Activated naive CD8-positive, alpha-beta T cell treated with anti-CD3 and anti-CD28 coated beads, Interleukin-2, amount 50 U/mL, for 24 hours (primary cell): ENCODE measurements around the gene ANKDD1B.

Source experiments
- ATAC-seq: fragments of 150-1000 bp; cut with Tn5 transposase; one replicate; pipeline ENCODE4 v1.10.0; 2021
- DNase-seq: peaks from one replicate; pipeline ENCODE4 v3.0.0; 2021
- H3K27ac Mint-ChIP-seq: one replicate; pipeline ENCODE4 v1.8.0; 2021; ENCODE audit warnings: mild to moderate bottlenecking, mixed read lengths
- H3K27me3 Mint-ChIP-seq: one replicate; pipeline ENCODE4 v1.8.0; 2021; ENCODE audit warnings: mixed read lengths
- H3K36me3 Mint-ChIP-seq: one replicate; pipeline ENCODE4 v1.8.0; 2021; ENCODE audit warnings: low read depth, mixed read lengths
- H3K4me1 Mint-ChIP-seq: one replicate; pipeline ENCODE4 v1.8.0; 2021; ENCODE audit warnings: mixed read lengths
- H3K4me3 Mint-ChIP-seq: one replicate; pipeline ENCODE4 v1.8.0; 2021; ENCODE audit warnings: mild to moderate bottlenecking, moderate library complexity, mixed read lengths
- H3K9me3 Mint-ChIP-seq: one replicate; pipeline ENCODE4 v1.8.0; 2021; ENCODE audit warnings: mixed read lengths

Gene ANKDD1B

GRCh38 chr5:75662061-75662460 lies 50.8 kb downstream of the ANKDD1B start:
- Mint-ChIP-seq H3K27ac (no peak overlapping the region), H3K4me3 (no peak overlapping the region), H3K36me3 (no peaks in the 10 kb centered on the region), H3K9me3 (no peaks in the 10 kb centered on the region), H3K4me1 (peaks cover 3% of the 10 kb centered on the region), H3K27me3 (no peaks in the 10 kb centered on the region)
- DNase-seq: no peak
- no peak for ATAC-seq

GRCh38 chr5:75663579-75664284 lies 52.5 kb downstream of the ANKDD1B start:
- DNase-seq (no peak), ATAC-seq (no peak)
- Mint-ChIP-seq H3K36me3 (no peaks in the 10 kb centered on the region), H3K4me1 (peaks cover 12% of the 10 kb centered on the region), H3K27ac (no peak overlapping the region), H3K9me3 (no peaks in the 10 kb centered on the region), H3K4me3 (no peak overlapping the region), H3K27me3 (no peaks in the 10 kb centered on the region)

- Mint-ChIP-seq H3K27ac (no peak overlapping the region), H3K9me3 (no peaks in the 10 kb centered on the region), H3K4me1 (peaks cover 25% of the 10 kb centered on the region), H3K4me3 (no peak overlapping the region), H3K36me3 (no peaks in the 10 kb centered on the region), H3K27me3 (no peaks in the 10 kb centered on the region)
- DNase-seq: no peak
- ATAC-seq: no peak
These were observed 53.7 kb downstream of the ANKDD1B start for GRCh38 chr5:75664979-75665378.

DNA sequence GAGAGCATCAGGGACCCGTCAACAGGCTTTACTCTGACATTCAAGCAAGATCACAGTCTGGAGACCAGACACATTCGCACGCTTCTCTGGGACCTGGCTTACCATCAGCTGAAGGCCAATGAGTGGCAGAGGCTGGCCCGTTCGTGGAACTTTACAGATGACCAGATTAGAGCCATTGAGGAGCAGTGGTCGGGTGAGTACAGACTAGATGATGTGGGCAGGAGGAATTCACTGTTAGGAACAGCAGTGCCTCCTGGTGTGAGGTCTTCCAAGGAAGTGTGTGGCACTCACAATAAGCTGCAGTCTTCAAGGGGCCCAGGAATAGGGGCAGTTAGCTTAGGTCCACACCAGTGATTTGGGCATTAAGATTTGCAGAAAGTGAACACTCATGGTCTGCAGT lies 55.5 kb downstream of the ANKDD1B start:
- DNase-seq: no peak
- no peak for ATAC-seq

DNA sequence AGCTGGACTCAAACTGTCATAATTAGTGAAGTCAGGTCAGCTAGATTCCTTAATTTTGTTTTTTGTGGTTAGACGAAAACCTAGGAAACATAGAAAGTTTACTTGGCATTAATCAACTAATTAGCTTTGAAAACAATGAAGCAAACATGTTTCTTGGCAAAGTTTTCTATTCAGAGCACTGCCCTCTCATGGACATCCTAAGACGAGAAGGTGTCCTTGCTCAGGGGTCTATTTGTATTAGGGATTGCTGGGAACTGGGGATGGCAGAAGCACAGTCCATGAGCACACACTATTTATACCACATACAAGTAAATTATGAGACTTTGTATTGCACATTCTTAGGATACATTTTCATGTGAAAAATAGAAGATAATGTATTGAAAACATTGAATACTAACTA lies 56.3 kb downstream of the ANKDD1B start:
- DNase-seq (no peak), ATAC-seq (no peak)
- H3K27ac Mint-ChIP-seq: no peak overlapping the region
- H3K9me3 Mint-ChIP-seq: no peaks in the 10 kb centered on the region
- H3K4me1 Mint-ChIP-seq: peaks cover 40% of the 10 kb centered on the region
- H3K36me3 Mint-ChIP-seq: peaks cover 11% of the 10 kb centered on the region
- H3K4me3 Mint-ChIP-seq: no peak overlapping the region
- no peaks in the 10 kb centered on the region for H3K27me3 Mint-ChIP-seq

More for the DNA sequence above, 55.5 kb downstream of the ANKDD1B start:
- H3K4me3 Mint-ChIP-seq: no peak overlapping the region
- H3K27ac Mint-ChIP-seq: no peak overlapping the region
- no peaks in the 10 kb centered on the region for H3K27me3 Mint-ChIP-seq
- H3K4me1 Mint-ChIP-seq: peaks cover 38% of the 10 kb centered on the region
- no peaks in the 10 kb centered on the region for H3K9me3 Mint-ChIP-seq
- peaks cover 5% of the 10 kb centered on the region for H3K36me3 Mint-ChIP-seq

GRCh38 chr5:75668445-75668844 lies 57.2 kb downstream of the ANKDD1B start:
- peak overlapping the region; percentile 78 for H3K4me3 Mint-ChIP-seq
- no peaks in the 10 kb centered on the region for H3K9me3 Mint-ChIP-seq
- ATAC-seq (no peak), DNase-seq (no peak)
- H3K4me1 Mint-ChIP-seq: peaks cover 40% of the 10 kb centered on the region
- peak overlapping the region; percentile 95 for H3K27ac Mint-ChIP-seq
- H3K36me3 Mint-ChIP-seq: peaks cover 16% of the 10 kb centered on the region
- H3K27me3 Mint-ChIP-seq: no peaks in the 10 kb centered on the region

DNA sequence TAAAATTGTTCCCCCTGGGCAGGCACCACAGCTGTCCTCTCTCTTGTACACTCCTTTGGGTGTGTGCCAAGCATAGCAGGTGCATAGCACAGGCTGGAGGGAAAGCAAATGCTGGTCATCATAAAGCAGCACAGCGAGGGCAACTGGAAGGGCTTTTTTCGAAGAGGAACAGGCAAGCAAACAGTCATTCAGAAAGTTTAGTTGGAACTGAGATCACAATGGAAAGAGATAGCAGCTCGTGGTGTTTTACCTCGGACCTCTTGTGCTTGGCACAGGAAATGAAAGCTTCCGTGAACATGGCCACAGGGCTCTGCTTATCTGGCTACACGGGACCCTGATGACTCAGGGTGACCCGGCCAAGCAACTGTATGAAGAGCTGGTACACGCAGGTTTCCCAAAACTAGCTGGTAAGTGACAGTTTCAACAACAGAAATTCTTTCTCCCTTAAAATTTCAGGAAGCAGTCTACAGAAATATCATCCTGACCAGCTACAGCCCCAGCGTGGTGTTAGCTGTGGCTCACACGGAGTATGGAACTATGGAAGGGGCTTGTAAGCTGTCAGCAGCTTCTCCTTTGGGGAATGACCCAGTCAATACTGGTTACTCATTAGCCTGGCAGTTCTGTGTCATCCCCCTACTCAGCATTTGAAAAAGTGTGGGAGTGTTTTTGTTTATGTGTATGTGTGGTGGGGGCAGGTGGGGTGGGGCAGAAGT lies 57.9 kb downstream of the ANKDD1B start:
- Mint-ChIP-seq H3K27ac (peak overlapping the region; percentile 95), H3K27me3 (no peaks in the 10 kb centered on the region), H3K4me3 (peak overlapping the region; percentile 78), H3K9me3 (no peaks in the 10 kb centered on the region), H3K36me3 (peaks cover 17% of the 10 kb centered on the region), H3K4me1 (peaks cover 40% of the 10 kb centered on the region)
- DNase-seq: peak; percentile 68
- ATAC-seq: peak; percentile 99

GRCh38 chr5:75670577-75670976 lies 59.3 kb downstream of the ANKDD1B start:
- DNase-seq: no peak
- no peak for ATAC-seq

DNA sequence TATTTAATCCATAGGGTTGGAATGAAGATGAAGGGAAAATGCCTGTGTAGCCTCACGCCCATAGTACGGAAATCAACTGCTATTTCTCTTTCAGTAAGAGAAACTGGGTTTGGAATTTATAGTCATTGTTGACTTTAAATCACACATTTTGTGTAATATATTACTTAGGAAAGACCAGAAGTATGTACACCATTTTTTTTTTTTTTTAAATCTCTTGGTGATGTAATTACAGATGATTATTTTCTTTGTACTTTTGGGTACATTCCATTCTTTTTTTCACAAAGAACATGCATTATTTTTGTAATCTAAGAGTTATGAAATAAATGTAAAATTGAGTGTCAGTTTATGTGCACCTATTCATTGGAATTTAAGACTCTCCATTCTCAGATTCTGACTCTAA lies 60.3 kb downstream of the ANKDD1B start:
- no peak for ATAC-seq
- Mint-ChIP-seq H3K4me1 (peaks cover 40% of the 10 kb centered on the region), H3K27ac (peak overlapping the region; percentile 52), H3K4me3 (no peak overlapping the region), H3K27me3 (no peaks in the 10 kb centered on the region), H3K36me3 (peaks cover 22% of the 10 kb centered on the region), H3K9me3 (no peaks in the 10 kb centered on the region)
- no peak for DNase-seq

More at GRCh38 chr5:75670577-75670976, 59.3 kb downstream of the ANKDD1B start:
- Mint-ChIP-seq H3K27me3 (no peaks in the 10 kb centered on the region), H3K27ac (peak overlapping the region; percentile 52), H3K4me1 (peaks cover 40% of the 10 kb centered on the region), H3K9me3 (no peaks in the 10 kb centered on the region), H3K36me3 (peaks cover 21% of the 10 kb centered on the region), H3K4me3 (no peak overlapping the region)

DNA sequence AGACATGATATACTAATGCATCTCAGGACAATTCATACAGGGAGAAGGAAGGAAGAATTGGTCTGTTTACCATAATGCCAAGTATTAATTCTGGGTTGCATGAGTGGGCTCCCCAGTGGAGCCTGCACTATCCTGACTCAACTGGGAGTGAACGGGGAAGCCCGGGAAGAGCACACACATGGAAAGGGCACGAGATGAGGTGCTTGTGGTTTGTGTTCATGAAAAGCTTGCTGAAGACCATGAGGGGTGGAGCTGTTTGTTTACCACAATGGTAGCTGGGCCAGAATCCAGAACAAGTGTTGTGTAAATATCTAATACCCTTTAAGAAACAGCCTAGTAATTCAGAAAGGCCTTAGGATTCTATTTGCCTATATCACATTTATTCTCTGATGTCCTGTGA lies 61.4 kb downstream of the ANKDD1B start:
- H3K27me3 Mint-ChIP-seq: no peaks in the 10 kb centered on the region
- no peak for DNase-seq
- no peak overlapping the region for H3K27ac Mint-ChIP-seq
- H3K4me1 Mint-ChIP-seq: peaks cover 46% of the 10 kb centered on the region
- H3K4me3 Mint-ChIP-seq: no peak overlapping the region
- H3K9me3 Mint-ChIP-seq: no peaks in the 10 kb centered on the region
- no peak for ATAC-seq
- H3K36me3 Mint-ChIP-seq: peaks cover 22% of the 10 kb centered on the region

DNA sequence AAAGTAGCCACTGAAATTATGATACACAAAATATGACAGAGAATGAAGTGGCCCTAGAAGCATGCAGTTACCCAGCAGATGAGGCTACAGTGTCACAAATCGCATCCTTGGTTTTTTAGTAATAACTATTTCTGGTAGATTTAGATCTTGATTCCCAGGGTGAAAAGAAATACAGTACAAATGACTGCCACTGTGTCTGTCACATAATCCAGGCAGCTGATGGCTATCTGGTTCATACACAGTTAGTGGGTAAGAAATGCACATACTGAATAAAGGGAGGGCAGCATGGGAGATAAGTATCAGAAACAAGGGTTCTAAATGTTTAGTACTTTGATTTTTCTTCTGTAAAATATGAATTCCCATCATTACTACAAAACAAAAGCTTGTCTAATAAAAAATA lies 64.5 kb downstream of the ANKDD1B start:
- DNase-seq (no peak), ATAC-seq (no peak)
- Mint-ChIP-seq H3K27ac (no peak overlapping the region), H3K36me3 (peaks cover 24% of the 10 kb centered on the region), H3K4me1 (peaks cover 24% of the 10 kb centered on the region), H3K4me3 (no peak overlapping the region), H3K9me3 (no peaks in the 10 kb centered on the region), H3K27me3 (no peaks in the 10 kb centered on the region)

- Mint-ChIP-seq H3K4me3 (peak overlapping the region; percentile 13), H3K27ac (peak overlapping the region; percentile 33), H3K9me3 (no peaks in the 10 kb centered on the region), H3K4me1 (peaks cover 14% of the 10 kb centered on the region), H3K36me3 (peaks cover 13% of the 10 kb centered on the region), H3K27me3 (no peaks in the 10 kb centered on the region)
- DNase-seq: no peak
- ATAC-seq: no peak
These were observed 66.4 kb downstream of the ANKDD1B start for GRCh38 chr5:75677607-75678006.

DNA sequence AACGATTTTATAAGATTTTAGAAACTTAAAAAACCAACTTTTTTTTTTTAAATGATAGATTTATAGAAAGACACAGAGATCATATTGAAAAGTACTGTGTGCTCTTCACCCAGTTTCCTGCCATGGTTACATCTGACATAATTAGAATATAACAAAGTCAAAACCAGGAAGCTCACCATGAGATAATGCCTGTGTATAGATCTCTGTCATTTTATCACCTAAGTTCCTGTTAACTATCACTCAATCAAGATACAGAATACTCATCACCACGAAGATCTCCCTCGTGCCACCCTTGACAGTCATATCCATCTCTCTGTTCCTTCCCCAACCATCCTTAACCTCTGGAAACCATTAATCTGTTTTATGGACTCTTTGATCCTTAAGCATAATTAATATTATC lies 66.9 kb downstream of the ANKDD1B start:
- Mint-ChIP-seq H3K27me3 (no peaks in the 10 kb centered on the region), H3K4me3 (no peak overlapping the region), H3K9me3 (no peaks in the 10 kb centered on the region), H3K27ac (peak overlapping the region; percentile 33), H3K36me3 (peaks cover 11% of the 10 kb centered on the region), H3K4me1 (peaks cover 14% of the 10 kb centered on the region)
- peak; percentile 65 for ATAC-seq
- no peak for DNase-seq

DNA sequence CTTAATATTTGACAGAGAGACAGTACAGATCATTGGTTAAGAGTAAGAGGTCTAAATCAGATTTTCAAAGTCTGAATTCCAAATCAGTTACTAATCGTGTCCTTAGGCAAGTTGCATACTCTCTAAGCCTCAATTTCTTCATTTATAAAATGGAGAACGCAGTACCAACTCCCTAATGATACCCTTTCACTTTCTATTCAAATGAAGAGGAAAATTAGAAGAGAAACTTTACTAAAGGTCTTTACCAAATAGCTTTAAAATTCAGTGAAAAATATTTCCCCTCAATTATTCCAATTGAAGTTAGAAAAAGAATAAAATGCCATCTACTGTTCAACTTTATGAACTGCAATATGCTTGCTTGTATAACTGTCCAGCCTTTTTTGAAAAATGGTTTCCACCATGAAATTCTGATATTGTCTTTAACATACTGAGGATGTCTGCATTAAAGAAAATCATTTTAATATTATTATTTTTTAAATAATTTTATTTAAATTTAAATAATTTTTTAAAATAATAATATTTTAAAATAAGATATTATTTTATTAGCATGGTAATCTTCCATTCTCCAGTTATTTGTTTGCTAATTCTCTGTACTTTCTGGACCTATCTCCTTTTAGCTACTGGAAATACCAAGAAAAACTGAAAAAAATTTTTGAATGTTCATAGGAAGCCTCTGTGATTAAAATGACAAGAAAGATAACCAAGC lies 70.0 kb downstream of the ANKDD1B start:
- H3K36me3 Mint-ChIP-seq: peaks cover 16% of the 10 kb centered on the region
- no peak overlapping the region for H3K27ac Mint-ChIP-seq
- ATAC-seq: peak; percentile 20
- H3K9me3 Mint-ChIP-seq: no peaks in the 10 kb centered on the region
- H3K4me1 Mint-ChIP-seq: peaks cover 14% of the 10 kb centered on the region
- DNase-seq: no peak
- H3K27me3 Mint-ChIP-seq: no peaks in the 10 kb centered on the region
- H3K4me3 Mint-ChIP-seq: no peak overlapping the region

GRCh38 chr5:75685141-75685540 lies 73.9 kb downstream of the ANKDD1B start:
- DNase-seq (no peak), ATAC-seq (no peak)
- H3K27me3 Mint-ChIP-seq: no peaks in the 10 kb centered on the region
- H3K9me3 Mint-ChIP-seq: no peaks in the 10 kb centered on the region
- peaks cover 27% of the 10 kb centered on the region for H3K36me3 Mint-ChIP-seq
- H3K4me1 Mint-ChIP-seq: no peaks in the 10 kb centered on the region
- no peak overlapping the region for H3K4me3 Mint-ChIP-seq
- no peak overlapping the region for H3K27ac Mint-ChIP-seq
